PC-9 (cell line): Measurements from ENCODE around the gene PEX11G.

ENCODE experiments used
- EZH2 ChIP-seq: fragments of 200-600 bp; sonication (generic); IDR thresholded peaks from 2 replicates; pipeline ENCODE4 v1.8.0; 2017; ENCODE audit warnings: antibody characterized with exemption, low read depth
- TF ChIP-seq, protein P1 (sequence below): fragments of 200-600 bp; sonication (generic); conservative IDR thresholded peaks from 2 replicates; pipeline ENCODE4 v1.6.1; 2017; ENCODE audit warnings: mixed run types, antibody characterized with exemption, mild to moderate bottlenecking, moderate library complexity

- TF ChIP-seq, protein P1, sequence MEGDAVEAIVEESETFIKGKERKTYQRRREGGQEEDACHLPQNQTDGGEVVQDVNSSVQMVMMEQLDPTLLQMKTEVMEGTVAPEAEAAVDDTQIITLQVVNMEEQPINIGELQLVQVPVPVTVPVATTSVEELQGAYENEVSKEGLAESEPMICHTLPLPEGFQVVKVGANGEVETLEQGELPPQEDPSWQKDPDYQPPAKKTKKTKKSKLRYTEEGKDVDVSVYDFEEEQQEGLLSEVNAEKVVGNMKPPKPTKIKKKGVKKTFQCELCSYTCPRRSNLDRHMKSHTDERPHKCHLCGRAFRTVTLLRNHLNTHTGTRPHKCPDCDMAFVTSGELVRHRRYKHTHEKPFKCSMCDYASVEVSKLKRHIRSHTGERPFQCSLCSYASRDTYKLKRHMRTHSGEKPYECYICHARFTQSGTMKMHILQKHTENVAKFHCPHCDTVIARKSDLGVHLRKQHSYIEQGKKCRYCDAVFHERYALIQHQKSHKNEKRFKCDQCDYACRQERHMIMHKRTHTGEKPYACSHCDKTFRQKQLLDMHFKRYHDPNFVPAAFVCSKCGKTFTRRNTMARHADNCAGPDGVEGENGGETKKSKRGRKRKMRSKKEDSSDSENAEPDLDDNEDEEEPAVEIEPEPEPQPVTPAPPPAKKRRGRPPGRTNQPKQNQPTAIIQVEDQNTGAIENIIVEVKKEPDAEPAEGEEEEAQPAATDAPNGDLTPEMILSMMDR, result no peak
- no peak for TF ChIP-seq EZH2
These were observed 10.5 kb downstream of the PEX11G start for GRCh38 chr19:7478173-7478842.
